Measurements from ENCODE around the gene DMBX1. TPM values are rescaled to one million over a fixed set of nuclear protein-coding genes. Genes with fewer than 3 reads are reported as not detected.

DMBX1 gene
- polyA plus RNA-seq, 1 of the 3 experiments (the other 2 are of a cell fraction) = not detected

GRCh38 chr1:46522969-46523320 lies 33.3 kb downstream of the DMBX1 start:
- Histone ChIP-seq H3K9me3 (no peaks in the 10 kb centered on the region), H4K20me1 (ENCODE audit: insufficient read depth) (no peaks in the 10 kb centered on the region), H3K4me1 (ENCODE audit: control insufficient read depth in 1 of 2, insufficient read depth in 2 of 2, low read depth in 1 of 2, low read length in 1 of 2) (peaks cover 4 to 39% of the 10 kb centered on the region in 2 experiments; a peak in 3 of 4 replicates), H3K4me3 (ENCODE audit: low read depth in 2 of 2, low read length in 1 of 2) (no peak overlapping the region), H3K4me2 (peak overlapping the region; percentile 23; the same call in 1 of the 2 replicates), H3K9ac (no peak overlapping the region), H3K79me2 (ENCODE audit: insufficient read depth) (no peaks in the 10 kb centered on the region), H3F3A (replicated peaks; ENCODE audit: insufficient read depth) (peaks cover 27% of the 10 kb centered on the region), H3K9me2 (no peaks in the 10 kb centered on the region), H3K36me3 (replicated peaks in 1 of 2; ENCODE audit: control insufficient read depth in 1 of 2, insufficient read depth in 2 of 2, low read length in 1 of 2) (no peaks in the 10 kb centered on the region), H3K27me3 (ENCODE audit: insufficient read depth) (no peaks in the 10 kb centered on the region), H2AFZ (ENCODE audit: low read depth) (no peak overlapping the region), H3K27ac (ENCODE audit: low read depth in 2 of 2, low read length in 1 of 2) (no peak overlapping the region)
- WGBS (ENCODE audit: low lambda C conversion rate) = 95% methylated on average over 7 of the region's 13 CpGs
- ChIA-PET POLR2A (interaction anchor here (0.6 kb wide), 2 partner anchors 9 to 106 kb away, joined by 4 to 5 read pairs; no protein-coding TSS in a partner anchor), CTCF (interaction anchor here (0.8 to 3.1 kb wide), 6 partner anchors 10 to 81 kb away, joined by 3 to 23 read pairs (median 8); a partner anchor contains a TSS)
- TF ChIP-seq NFIC (IDR thresholded peaks at IDR 0.05; ENCODE audit: borderline replicate concordance) (no peak), CHD2 (IDR thresholded peaks at IDR 0.05; ENCODE audit: low read length, partially characterized antibody) (no peak), USF2 (IDR thresholded peaks at IDR 0.05; ENCODE audit: borderline replicate concordance, low read depth, low read length) (no peak), GATA2 (CRISPR knock-in tag; IDR thresholded peaks at IDR 0.05) (no peak), USF1 (IDR thresholded peaks at IDR 0.05; ENCODE audit: borderline replicate concordance, low read depth) (no peak), NRF1 (IDR thresholded peaks at IDR 0.05; ENCODE audit: low read depth, low read length) (no peak), RCOR1 (IDR thresholded peaks at IDR 0.05; ENCODE audit: low read length) (no peak), TEAD4 (IDR thresholded peaks at IDR 0.05; ENCODE audit: borderline replicate concordance, insufficient read depth) (no peak), IRF3 (IDR thresholded peaks at IDR 0.05; ENCODE audit: low read depth, low read length) (no peak), POLR2AphosphoS5 (IDR thresholded peaks at IDR 0.05; ENCODE audit: low read depth, low read length) (no peak), SIN3A (IDR thresholded peaks at IDR 0.05; ENCODE audit: borderline replicate concordance, low read depth, low read length) (no peak), FOXJ3 (CRISPR knock-in tag; IDR thresholded peaks at IDR 0.05) (no peak), MAX (IDR thresholded peaks at IDR 0.05; ENCODE audit: low read depth) (no peak), RAD21 (IDR thresholded peaks at IDR 0.05; ENCODE audit: low read length) (no peak), YY1 (IDR thresholded peaks at IDR 0.05; ENCODE audit: low read depth) (no peak), SMC3 (IDR thresholded peaks at IDR 0.05; ENCODE audit: low read depth, low read length) (no peak), FOXM1 (IDR thresholded peaks at IDR 0.05; ENCODE audit: low read depth) (no peak)
- DNase-seq = no peak
